BE2C (cell line): ENCODE measurements around the gene AAR2.

ENCODE experiments used
- DNase-seq: peaks from one replicate; pipeline ENCODE4 v3.0.0-alpha.2; 2020
- H3K27me3 ChIP-seq: fragments of 250-450 bp; sonication (Bioruptor Pico); 2 replicates; pipeline ENCODE4 v1.5.1; 2020; ENCODE audit warnings: mild to moderate bottlenecking
- H3K36me3 ChIP-seq: fragments of 250-450 bp; sonication (Bioruptor Pico); 2 replicates; pipeline ENCODE4 v1.5.1; 2020; ENCODE audit warnings: mild to moderate bottlenecking
- H3K4me1 ChIP-seq: fragments of 250-450 bp; sonication (Bioruptor Pico); 2 replicates; pipeline ENCODE4 v1.5.1; 2020
- H3K4me3 ChIP-seq: 2 replicates; pipeline ENCODE4 v1.5.1; 2011; ENCODE audit warnings: low read depth, low read length
- H3K9me3 ChIP-seq: fragments of 250-450 bp; sonication (Bioruptor Pico); 2 replicates; pipeline ENCODE4 v1.5.1; 2020
- TF ChIP-seq, protein P1 (sequence below): IDR thresholded peaks from 2 replicates; pipeline ENCODE4 v1.5.1; 2012; ENCODE audit warnings: mild to moderate bottlenecking, low read depth, low read length

The AAR2 gene

DNA sequence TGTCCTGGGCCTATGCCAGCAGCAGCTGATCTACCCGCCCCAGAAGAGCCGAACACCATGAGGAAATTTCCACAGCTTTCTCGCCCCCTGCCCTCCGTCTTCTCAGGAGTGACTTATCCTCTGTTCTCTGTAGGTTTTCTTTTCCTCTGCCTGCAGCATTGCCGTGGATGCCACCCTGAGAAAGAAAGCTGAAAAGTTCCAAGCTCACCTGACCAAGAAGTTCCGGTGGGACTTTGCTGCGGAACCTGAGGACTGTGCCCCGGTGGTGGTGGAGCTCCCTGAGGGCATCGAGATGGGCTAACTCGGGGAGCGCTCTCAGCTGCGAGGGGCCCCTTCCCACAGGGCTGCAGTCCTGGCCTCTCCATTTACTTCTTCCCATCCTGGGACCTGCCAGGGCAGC lies 19.2 kb downstream of the AAR2 start:
- Histone ChIP-seq H3K4me3 (no peak overlapping the region), H3K27me3 (no peaks in the 10 kb centered on the region), H3K4me1 (no peaks in the 10 kb centered on the region), H3K9me3 (no peaks in the 10 kb centered on the region), H3K36me3 (peaks cover 45% of the 10 kb centered on the region)
- TF ChIP-seq, protein P1, sequence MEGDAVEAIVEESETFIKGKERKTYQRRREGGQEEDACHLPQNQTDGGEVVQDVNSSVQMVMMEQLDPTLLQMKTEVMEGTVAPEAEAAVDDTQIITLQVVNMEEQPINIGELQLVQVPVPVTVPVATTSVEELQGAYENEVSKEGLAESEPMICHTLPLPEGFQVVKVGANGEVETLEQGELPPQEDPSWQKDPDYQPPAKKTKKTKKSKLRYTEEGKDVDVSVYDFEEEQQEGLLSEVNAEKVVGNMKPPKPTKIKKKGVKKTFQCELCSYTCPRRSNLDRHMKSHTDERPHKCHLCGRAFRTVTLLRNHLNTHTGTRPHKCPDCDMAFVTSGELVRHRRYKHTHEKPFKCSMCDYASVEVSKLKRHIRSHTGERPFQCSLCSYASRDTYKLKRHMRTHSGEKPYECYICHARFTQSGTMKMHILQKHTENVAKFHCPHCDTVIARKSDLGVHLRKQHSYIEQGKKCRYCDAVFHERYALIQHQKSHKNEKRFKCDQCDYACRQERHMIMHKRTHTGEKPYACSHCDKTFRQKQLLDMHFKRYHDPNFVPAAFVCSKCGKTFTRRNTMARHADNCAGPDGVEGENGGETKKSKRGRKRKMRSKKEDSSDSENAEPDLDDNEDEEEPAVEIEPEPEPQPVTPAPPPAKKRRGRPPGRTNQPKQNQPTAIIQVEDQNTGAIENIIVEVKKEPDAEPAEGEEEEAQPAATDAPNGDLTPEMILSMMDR, result no peak
- DNase-seq, result no peak

DNA sequence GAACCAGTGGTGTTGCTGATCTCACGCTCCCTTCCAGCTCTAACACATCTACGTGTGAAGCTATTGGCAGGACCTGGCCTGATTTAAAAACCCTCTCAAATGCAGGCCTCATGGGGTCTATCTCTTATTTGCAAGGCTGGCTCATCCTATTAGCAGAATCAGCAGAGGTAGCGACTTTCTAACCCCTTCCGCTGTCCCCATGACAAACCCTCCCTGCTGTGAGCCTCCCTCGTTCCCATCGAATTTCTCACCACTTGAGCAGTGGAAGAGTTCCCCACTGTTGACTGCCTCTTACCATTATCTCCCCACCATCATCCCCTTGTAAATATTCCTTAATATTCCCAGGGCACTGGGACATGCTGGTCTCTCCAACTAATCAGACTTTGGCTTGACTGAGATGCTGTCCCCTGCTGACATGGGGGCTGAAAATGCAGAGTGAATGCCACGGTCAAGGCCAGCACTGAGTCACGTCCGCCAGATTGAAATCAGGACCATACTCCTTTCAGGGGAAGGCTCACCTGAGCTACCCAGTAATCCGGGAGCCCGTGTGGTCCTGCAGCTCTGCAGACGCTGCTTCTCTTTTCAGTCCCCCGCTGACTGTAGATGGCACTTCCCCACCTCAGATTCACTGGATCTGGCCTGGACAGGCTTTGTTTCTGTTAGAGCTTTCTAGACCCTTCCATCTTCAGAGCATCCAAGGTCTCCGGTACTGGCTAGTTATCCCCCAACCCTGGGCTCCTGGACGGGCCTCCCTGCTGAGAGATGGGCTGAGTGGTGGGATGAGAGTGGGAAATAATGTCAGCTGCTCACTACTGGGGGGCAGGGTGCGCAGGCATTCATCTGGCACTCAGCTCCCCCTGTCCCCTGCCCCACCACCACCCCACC lies 23.1 kb downstream of the AAR2 start:
- Histone ChIP-seq H3K4me1 (no peaks in the 10 kb centered on the region), H3K4me3 (no peak overlapping the region), H3K9me3 (no peaks in the 10 kb centered on the region), H3K27me3 (no peaks in the 10 kb centered on the region), H3K36me3 (peaks cover 25% of the 10 kb centered on the region)
- TF ChIP-seq, protein P1, result no peak
- no peak for DNase-seq

DNA sequence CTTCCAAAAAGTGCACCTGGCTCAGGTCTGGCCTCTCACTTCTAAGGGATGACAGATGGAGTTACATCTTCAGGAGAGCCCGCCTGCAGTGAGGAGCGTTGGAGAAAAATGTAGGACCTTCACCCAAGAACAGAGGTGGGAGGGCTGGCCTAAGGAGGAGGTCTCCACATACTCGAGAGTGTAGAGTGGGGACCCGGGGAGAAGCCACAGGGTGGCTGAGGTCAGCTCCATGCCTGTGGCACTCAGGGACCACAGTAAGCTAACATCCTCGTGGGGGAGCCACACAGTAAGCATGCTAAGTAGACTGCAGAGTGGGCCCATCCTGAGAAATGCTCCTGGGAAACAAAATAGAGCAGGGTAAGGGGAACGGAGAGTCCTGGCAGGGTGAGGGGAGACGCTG lies 24.0 kb downstream of the AAR2 start:
- Histone ChIP-seq H3K36me3 (peaks cover 24% of the 10 kb centered on the region), H3K4me3 (no peak overlapping the region), H3K9me3 (no peaks in the 10 kb centered on the region), H3K27me3 (no peaks in the 10 kb centered on the region), H3K4me1 (no peaks in the 10 kb centered on the region)
- DNase-seq, result no peak
- TF ChIP-seq, protein P1, result no peak

DNA sequence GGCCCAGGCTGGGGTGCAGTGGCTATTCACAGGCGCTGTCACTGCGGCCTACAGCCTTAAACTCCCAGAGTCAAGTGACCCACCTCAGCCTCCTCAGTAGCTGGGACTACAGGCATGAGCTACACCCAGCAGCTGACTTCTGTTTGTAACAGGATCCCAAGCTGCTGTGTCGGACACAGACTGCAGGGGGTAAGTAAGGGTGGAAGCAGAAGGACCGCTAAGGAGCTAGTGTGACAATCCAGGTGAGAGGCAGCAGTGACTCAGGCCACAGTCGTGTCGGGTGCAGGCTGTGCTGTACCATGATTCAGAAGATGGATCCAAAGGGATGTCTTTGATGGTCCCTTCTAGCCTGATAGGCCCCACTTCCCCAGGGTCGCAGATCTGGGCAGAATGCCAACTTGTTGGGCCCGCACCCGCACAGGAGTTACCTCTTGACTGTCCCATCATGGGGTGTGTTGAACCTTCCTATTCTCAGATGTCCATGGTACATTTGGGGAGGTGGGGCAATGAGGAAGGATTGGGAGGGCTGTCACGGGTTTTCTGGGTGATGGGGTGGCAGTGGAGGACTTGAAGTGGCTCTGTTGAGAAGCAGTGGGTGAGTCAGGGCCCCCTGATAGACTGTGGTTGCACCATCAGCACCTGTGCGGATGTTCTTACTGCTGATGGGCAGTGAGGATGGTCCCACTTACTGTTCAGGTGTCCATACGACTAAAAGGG lies 25.3 kb downstream of the AAR2 start:
- TF ChIP-seq, protein P1, result no peak
- H3K4me3 ChIP-seq, result no peak overlapping the region
- H3K27me3 ChIP-seq, result no peaks in the 10 kb centered on the region
- no peaks in the 10 kb centered on the region for H3K9me3 ChIP-seq
- H3K36me3 ChIP-seq, result peaks cover 12% of the 10 kb centered on the region
- H3K4me1 ChIP-seq, result no peaks in the 10 kb centered on the region
- no peak for DNase-seq

DNA sequence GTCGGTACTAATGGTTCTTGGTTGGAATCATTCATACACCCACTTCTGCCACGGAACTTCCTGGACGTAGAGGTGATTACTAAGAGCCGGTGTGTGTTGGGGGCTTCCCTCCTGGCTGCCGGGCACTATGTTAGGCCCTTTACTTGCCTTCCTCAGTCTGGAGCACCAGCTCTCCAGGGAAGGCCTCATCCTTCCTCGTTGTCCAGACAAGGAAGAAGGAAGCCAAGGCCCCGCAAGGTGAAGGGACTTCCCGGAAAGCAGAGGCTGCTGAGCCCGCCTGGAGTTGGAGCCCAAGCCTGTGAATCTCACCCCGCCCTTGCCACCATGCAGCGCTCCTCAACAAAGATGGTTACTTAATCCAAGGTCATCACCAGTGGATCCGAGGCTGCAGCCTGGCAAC lies 26.2 kb downstream of the AAR2 start:
- H3K9me3 ChIP-seq, result no peaks in the 10 kb centered on the region
- no peaks in the 10 kb centered on the region for H3K4me1 ChIP-seq
- DNase-seq, result no peak
- H3K4me3 ChIP-seq, result no peak overlapping the region
- TF ChIP-seq, protein P1, result no peak
- no peaks in the 10 kb centered on the region for H3K27me3 ChIP-seq
- H3K36me3 ChIP-seq, result peaks cover 4% of the 10 kb centered on the region; the same call in 1 of the 2 replicates
